ELR (cell line): ENCODE measurements around the gene NAT16.

Experiments used
- DNase-seq: peaks from one replicate; pipeline ENCODE4 v3.0.0-alpha.2; 2015; ENCODE audit warnings: low read depth

The NAT16 gene

GRCh38 chr7:101180130-101180755, at the start of gene NAT16:
NAT16 (minus strand) TSS chr7:101180293; CDS start chr7:101174807, 5,486 bp downstream.
- no peak for DNase-seq

GRCh38 chr7:101226721-101227120, 46.6 kb upstream of the NAT16 start:
- no peak for DNase-seq

- no peak for DNase-seq
These were observed 45.6 kb upstream of the NAT16 start for GRCh38 chr7:101225650-101226049.

- no peak for DNase-seq
These were observed 43.4 kb upstream of the NAT16 start for GRCh38 chr7:101223528-101223927.

GRCh38 chr7:101222275-101222830, 42.3 kb upstream of the NAT16 start:
- DNase-seq = no peak

GRCh38 chr7:101220295-101220694, 40.2 kb upstream of the NAT16 start:
- no peak for DNase-seq

- peak; percentile 30 for DNase-seq
These were observed 38.4 kb upstream of the NAT16 start for GRCh38 chr7:101218236-101219125.

- peak; percentile 99 for DNase-seq
These were observed 37.5 kb upstream of the NAT16 start, which contains the start of the genes PLOD3 and ZNHIT1 for GRCh38 chr7:101217388-101218235. PLOD3 (minus strand) TSS chr7:101217581; CDS start chr7:101217274, 307 bp downstream. ZNHIT1 (plus strand) TSS chr7:101218165; CDS start chr7:101218196, 31 bp downstream.

GRCh38 chr7:101216860-101217387, 36.8 kb upstream of the NAT16 start:
- no peak for DNase-seq

GRCh38 chr7:101216001-101216859, 36.1 kb upstream of the NAT16 start:
- DNase-seq = peak; percentile 39

- no peak for DNase-seq
These were observed 31.9 kb upstream of the NAT16 start for GRCh38 chr7:101212014-101212413.

- DNase-seq = no peak
These were observed 31.4 kb upstream of the NAT16 start for GRCh38 chr7:101211501-101211900.

- DNase-seq = no peak
These were observed 30.1 kb upstream of the NAT16 start for GRCh38 chr7:101210143-101210542.

GRCh38 chr7:101208794-101209193, 28.7 kb upstream of the NAT16 start:
- DNase-seq = no peak

- no peak for DNase-seq
These were observed 27.4 kb upstream of the NAT16 start for GRCh38 chr7:101207459-101207858.

GRCh38 chr7:101206665-101207042, 26.6 kb upstream of the NAT16 start:
- peak; percentile 18 for DNase-seq

GRCh38 chr7:101205901-101206664, 26.0 kb upstream of the NAT16 start:
- no peak for DNase-seq

- peak; percentile 13 for DNase-seq
These were observed 23.9 kb upstream of the NAT16 start for GRCh38 chr7:101203740-101204738.

GRCh38 chr7:101202603-101202918, 22.5 kb upstream of the NAT16 start:
- no peak for DNase-seq
